Hepatocyte (in vitro differentiated cells): ENCODE measurements around the gene ERBB4. TPM values are rescaled to one million over a fixed set of nuclear protein-coding genes. Genes with fewer than 3 reads are reported as not detected.

Source experiments
- DNase-seq: peaks from one replicate; pipeline ENCODE4 v3.0.0-alpha.2; 2016; ENCODE audit warnings: low spot score
- H2AFZ ChIP-seq: fragments of 200-600 bp; sonication (generic); 2 replicates; pipeline ENCODE4 v1.6.0; 2016; ENCODE audit warnings: antibody characterized with exemption, mild to moderate bottlenecking
- H3K27ac ChIP-seq: fragments of 200-600 bp; sonication (generic); 2 replicates; pipeline ENCODE4 v1.5.1; 2016; ENCODE audit warnings: mild to moderate bottlenecking
- H3K27me3 ChIP-seq: fragments of 200-600 bp; sonication (generic); 2 replicates; pipeline ENCODE4 v1.6.1; 2016
- H3K36me3 ChIP-seq: fragments of 200-600 bp; sonication (generic); replicated peaks from 2 replicates; pipeline ENCODE4 v1.5.1; 2016; ENCODE audit warnings: low read depth; ENCODE audit not compliant: insufficient read depth
- H3K4me1 ChIP-seq: fragments of 200-600 bp; sonication (generic); 2 replicates; pipeline ENCODE4 v1.5.1; 2016; ENCODE audit warnings: mild to moderate bottlenecking, moderate library complexity; ENCODE audit not compliant: insufficient read depth
- H3K4me2 ChIP-seq: fragments of 200-600 bp; sonication (generic); 2 replicates; pipeline ENCODE4 v1.6.0; 2016
- H3K4me3 ChIP-seq: fragments of 200-600 bp; sonication (generic); 2 replicates; pipeline ENCODE4 v1.5.1; 2016; ENCODE audit warnings: mild to moderate bottlenecking
- H3K79me2 ChIP-seq: fragments of 200-600 bp; sonication (generic); 2 replicates; pipeline ENCODE4 v1.6.0; 2017; ENCODE audit warnings: mild to moderate bottlenecking
- H3K9me2 ChIP-seq: fragments of 200-600 bp; sonication (generic); replicated peaks from 2 replicates; pipeline ENCODE4 v1.6.0; 2017; ENCODE audit warnings: mild to moderate bottlenecking; ENCODE audit not compliant: insufficient read depth
- H3K9me3 ChIP-seq: fragments of 200-600 bp; sonication (generic); 2 replicates; pipeline ENCODE4 v1.5.1; 2016; ENCODE audit warnings: low read depth, mild to moderate bottlenecking
- H4K20me1 ChIP-seq: fragments of 200-600 bp; sonication (generic); 2 replicates; pipeline ENCODE4 v1.6.0; 2016; ENCODE audit warnings: mild to moderate bottlenecking; ENCODE audit not compliant: insufficient read depth, poor library complexity, severe bottlenecking
- CTCF ChIP-seq: fragments of 200-600 bp; sonication (generic); IDR thresholded peaks from 2 replicates; pipeline ENCODE4 v1.5.1; 2016; ENCODE audit warnings: antibody characterized with exemption, mild to moderate bottlenecking; ENCODE audit not compliant: poor library complexity
- EZH2 ChIP-seq: fragments of 200-600 bp; sonication (generic); IDR thresholded peaks from 2 replicates; pipeline ENCODE4 v1.6.1; 2016; ENCODE audit warnings: antibody characterized with exemption, mild to moderate bottlenecking, borderline replicate concordance
- EZH2phosphoT487 ChIP-seq: fragments of 200-600 bp; sonication (generic); IDR thresholded peaks from one replicate; pipeline ENCODE4 v1.6.1; 2018; ENCODE audit warnings: antibody characterized with exemption, mild to moderate bottlenecking, low read depth, moderate library complexity; ENCODE audit not compliant: unreplicated experiment, severe bottlenecking
- WGBS: methylation state at CpG from one replicate; pipeline ENCODE4 v1.1.6; 2016; ENCODE audit warnings: low lambda C conversion rate; ENCODE audit errors: missing lambda C conversion rate; 5-methylcytosine and 5-hydroxymethylcytosine counted together
- polyA plus RNA-seq: library from polyadenylated mRNA; unstranded; fragments of >200 nt; fragmentation: Nextera tagmentation; extraction: Ambion mirVana; gene quantifications from 2 replicates; pipeline ENCODE4 v1.2.1, GENCODE V29; 2016
- total RNA-seq: library from RNA; depleted of rRNA; stranded (reverse); fragments of >200 nt; gene quantifications from 2 replicates; pipeline ENCODE4 v1.2.3, GENCODE V29; 2014

Gene ERBB4
- total and polyA plus RNA-seq, 2 experiments from 2014 or later: 3.4 to 3.9 TPM

GRCh38 chr2:212027681-212028628 is 510.6 kb downstream of the ERBB4 start:
- H3K9me3 ChIP-seq: no peaks in the 10 kb centered on the region
- no peaks in the 10 kb centered on the region for H3K79me2 ChIP-seq
- H3K4me2 ChIP-seq: no peak overlapping the region
- no peak for DNase-seq
- H3K4me3 ChIP-seq: no peak overlapping the region
- no peak for TF ChIP-seq EZH2
- TF ChIP-seq CTCF: no peak
- 83% methylated on average over 9 of the region's 9 CpGs for WGBS
- no peaks in the 10 kb centered on the region for H3K4me1 ChIP-seq
- no peak overlapping the region for H2AFZ ChIP-seq
- H3K36me3 ChIP-seq: no peaks in the 10 kb centered on the region
- no peak overlapping the region for H3K27ac ChIP-seq
- H4K20me1 ChIP-seq: no peaks in the 10 kb centered on the region
- H3K27me3 ChIP-seq: no peaks in the 10 kb centered on the region
- H3K9me2 ChIP-seq: no peaks in the 10 kb centered on the region

- H3K36me3 ChIP-seq: no peaks in the 10 kb centered on the region
- H3K79me2 ChIP-seq: no peaks in the 10 kb centered on the region
- no peaks in the 10 kb centered on the region for H3K9me2 ChIP-seq
- 79% methylated on average over 1 of the region's 1 CpG for WGBS
- H3K27me3 ChIP-seq: no peaks in the 10 kb centered on the region
- no peaks in the 10 kb centered on the region for H3K9me3 ChIP-seq
- no peak overlapping the region for H2AFZ ChIP-seq
- H3K27ac ChIP-seq: no peak overlapping the region
- no peak overlapping the region for H3K4me3 ChIP-seq
- no peak for DNase-seq
- no peak for TF ChIP-seq EZH2
- no peak for TF ChIP-seq CTCF
- no peak for TF ChIP-seq EZH2phosphoT487
- no peaks in the 10 kb centered on the region for H4K20me1 ChIP-seq
- H3K4me1 ChIP-seq: no peaks in the 10 kb centered on the region
- H3K4me2 ChIP-seq: no peak overlapping the region
These were observed 514.6 kb downstream of the ERBB4 start for GRCh38 chr2:212024040-212024439.

GRCh38 chr2:212022966-212023365 is 515.6 kb downstream of the ERBB4 start:
- no peaks in the 10 kb centered on the region for H3K4me1 ChIP-seq
- H4K20me1 ChIP-seq: no peaks in the 10 kb centered on the region
- no peaks in the 10 kb centered on the region for H3K9me3 ChIP-seq
- H2AFZ ChIP-seq: no peak overlapping the region
- H3K27ac ChIP-seq: no peak overlapping the region
- H3K4me2 ChIP-seq: no peak overlapping the region
- TF ChIP-seq EZH2 (no peak), EZH2phosphoT487 (no peak), CTCF (no peak)
- no peaks in the 10 kb centered on the region for H3K9me2 ChIP-seq
- H3K79me2 ChIP-seq: no peaks in the 10 kb centered on the region
- 85% methylated on average over 1 of the region's 1 CpG for WGBS
- H3K36me3 ChIP-seq: no peaks in the 10 kb centered on the region
- no peak for DNase-seq
- no peaks in the 10 kb centered on the region for H3K27me3 ChIP-seq
- H3K4me3 ChIP-seq: no peak overlapping the region
